ENCODE data around the gene FRAT1. TPM values are rescaled to one million over a fixed set of nuclear protein-coding genes. Genes with fewer than 3 reads are reported as not detected.

Gene FRAT1
- polyA plus RNA-seq, 1 of the 3 experiments (the other 2 are of a cell fraction) = 1.8 TPM

DNA sequence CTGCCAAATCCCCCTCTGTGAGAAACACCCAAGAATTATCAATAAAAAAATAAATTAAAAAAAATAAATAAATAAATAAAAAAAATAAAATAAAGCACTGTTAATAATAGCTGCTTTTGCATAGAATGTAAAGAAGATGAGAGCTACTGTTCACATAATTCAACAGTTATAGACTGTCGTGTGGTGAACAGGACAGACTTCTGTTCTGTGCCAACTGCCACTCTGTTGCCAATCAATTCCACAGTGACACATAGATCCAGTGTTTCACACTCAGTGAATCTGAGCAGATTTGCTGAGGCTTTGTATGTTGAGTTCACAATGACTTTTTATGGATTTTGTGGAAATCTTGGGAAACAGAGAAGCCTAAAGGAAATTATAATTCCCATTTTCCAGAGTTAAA, 41.5 kb upstream of the FRAT1 start:
- no peak overlapping the region for H2AFZ ChIP-seq (ENCODE audit: low read depth)
- 83% methylated on average over 1 of the region's 1 CpG for WGBS (ENCODE audit: low lambda C conversion rate)
- H3K9ac ChIP-seq = no peak overlapping the region; the same call in 1 of the 2 replicates

DNA sequence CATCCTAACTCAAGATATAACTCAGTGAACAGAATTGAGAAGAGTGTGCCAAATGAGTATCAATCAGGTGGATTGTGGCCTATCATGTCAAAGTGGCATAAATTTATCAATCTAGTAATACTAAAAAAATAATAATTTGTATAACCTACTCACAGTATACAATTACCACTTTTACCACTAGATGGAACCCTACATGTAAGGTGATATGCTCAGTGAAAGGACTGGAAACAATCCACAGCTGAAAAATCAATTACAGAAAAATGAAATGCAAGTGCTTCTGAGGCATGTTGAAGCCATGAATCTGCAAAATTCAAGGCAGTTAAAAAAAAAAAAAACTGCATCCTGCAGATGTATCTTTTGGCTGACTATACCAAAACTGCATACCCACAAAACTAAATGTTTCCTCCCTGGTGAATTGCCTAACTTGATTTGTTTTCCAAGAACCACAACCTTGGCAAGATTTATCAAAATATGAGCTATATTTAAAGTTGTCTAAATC, 40.5 kb upstream of the FRAT1 start:
- DNase-seq = peak; percentile 61
- Histone ChIP-seq H4K20me1 (ENCODE audit: insufficient read depth) (peaks cover 5% of the 10 kb centered on the region; the same call in 1 of the 2 replicates), H3K79me2 (ENCODE audit: insufficient read depth) (peaks cover 38% of the 10 kb centered on the region), H3K36me3 (replicated peaks in 1 of 2; ENCODE audit: control insufficient read depth in 1 of 2, insufficient read depth in 2 of 2, low read length in 1 of 2) (no peaks in the 10 kb centered on the region), H3K9me2 (no peaks in the 10 kb centered on the region), H3K4me2 (peak overlapping the region; percentile 65; the same call in 1 of the 2 replicates), H2AFZ (ENCODE audit: low read depth) (no peak overlapping the region), H3F3A (replicated peaks; ENCODE audit: insufficient read depth) (peaks cover 19% of the 10 kb centered on the region), H3K27ac (ENCODE audit: low read depth in 2 of 2, low read length in 1 of 2) (peak overlapping the region; percentile 78 to 84), H3K27me3 (ENCODE audit: insufficient read depth) (no peaks in the 10 kb centered on the region), H3K9ac (peak overlapping the region; percentile 17; the same call in 1 of the 2 replicates), H3K9me3 (no peaks in the 10 kb centered on the region), H3K4me3 (ENCODE audit: low read depth in 2 of 2, low read length in 1 of 2) (no peak overlapping the region; a peak in 1 of 4 replicates), H3K4me1 (ENCODE audit: control insufficient read depth in 1 of 2, insufficient read depth in 2 of 2, low read depth in 1 of 2, low read length in 1 of 2) (peaks cover 0 to 18% of the 10 kb centered on the region in 2 experiments)
- ChIA-PET POLR2A (interaction anchor here (0.6 to 1.9 kb wide), 3 partner anchors 14 to 122 kb away, joined by 3 to 6 read pairs (median 3); partner anchors contain the start of genes ARHGAP19 and FRAT2), CTCF (interaction anchor here (0.7 to 2.7 kb wide), 34 partner anchors 9 to 858 kb away, joined by 3 to 57 read pairs (median 6); partner anchors contain the start of genes ARHGAP19, FRAT1 and FRAT2)
- TF ChIP-seq RFX5 (IDR thresholded peaks at IDR 0.05; ENCODE audit: low read length) (no peak), TCF12 (IDR thresholded peaks at IDR 0.05) (peak; percentile 69), FOSL2 (IDR thresholded peaks at IDR 0.05; ENCODE audit: borderline replicate concordance, low read depth) (no peak), EP300 (IDR thresholded peaks at IDR 0.05; ENCODE audit: borderline replicate concordance in 1 of 2, low read depth in 1 of 2, low read length in 1 of 2) (no peak), MEF2A (IDR thresholded peaks at IDR 0.05; ENCODE audit: borderline replicate concordance, low read depth) (peak; percentile 75), GATA2 (CRISPR knock-in tag; IDR thresholded peaks at IDR 0.05) (no peak), CHD2 (IDR thresholded peaks at IDR 0.05; ENCODE audit: low read length, partially characterized antibody) (no peak), GABPA (IDR thresholded peaks at IDR 0.05; ENCODE audit: low read depth) (no peak), RCOR1 (IDR thresholded peaks at IDR 0.05; ENCODE audit: low read length) (no peak), SIN3A (IDR thresholded peaks at IDR 0.05; ENCODE audit: borderline replicate concordance, low read depth, low read length) (0 out of 2 replicates have a peak, but pooled peaks have one; percentile 22), EZH2phosphoT487 (IDR thresholded peaks at IDR 0.05; ENCODE audit: borderline replicate concordance, low read depth) (no peak), NRF1 (IDR thresholded peaks at IDR 0.05; ENCODE audit: low read depth, low read length) (no peak)
- TF ChIP-seq, protein P1, sequence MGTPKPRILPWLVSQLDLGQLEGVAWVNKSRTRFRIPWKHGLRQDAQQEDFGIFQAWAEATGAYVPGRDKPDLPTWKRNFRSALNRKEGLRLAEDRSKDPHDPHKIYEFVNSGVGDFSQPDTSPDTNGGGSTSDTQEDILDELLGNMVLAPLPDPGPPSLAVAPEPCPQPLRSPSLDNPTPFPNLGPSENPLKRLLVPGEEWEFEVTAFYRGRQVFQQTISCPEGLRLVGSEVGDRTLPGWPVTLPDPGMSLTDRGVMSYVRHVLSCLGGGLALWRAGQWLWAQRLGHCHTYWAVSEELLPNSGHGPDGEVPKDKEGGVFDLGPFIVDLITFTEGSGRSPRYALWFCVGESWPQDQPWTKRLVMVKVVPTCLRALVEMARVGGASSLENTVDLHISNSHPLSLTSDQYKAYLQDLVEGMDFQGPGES (IDR thresholded peaks at IDR 0.05; ENCODE audit: low read depth, low read length) = no peak
- TF ChIP-seq, protein P2, sequence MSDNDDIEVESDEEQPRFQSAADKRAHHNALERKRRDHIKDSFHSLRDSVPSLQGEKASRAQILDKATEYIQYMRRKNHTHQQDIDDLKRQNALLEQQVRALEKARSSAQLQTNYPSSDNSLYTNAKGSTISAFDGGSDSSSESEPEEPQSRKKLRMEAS (IDR thresholded peaks at IDR 0.05; ENCODE audit: low read depth) = no peak

More for the DNA sequence above, 41.5 kb upstream of the FRAT1 start:
- Histone ChIP-seq H3K4me3 (ENCODE audit: low read depth in 2 of 2, low read length in 1 of 2) (no peak overlapping the region), H3K4me2 (no peak overlapping the region), H3K4me1 (ENCODE audit: control insufficient read depth in 1 of 2, insufficient read depth in 2 of 2, low read depth in 1 of 2, low read length in 1 of 2) (peaks cover 0 to 18% of the 10 kb centered on the region in 2 experiments), H3K27ac (ENCODE audit: low read depth in 2 of 2, low read length in 1 of 2) (peak overlapping the region; percentile 67 to 84; a peak in 2 of 4 replicates), H3K36me3 (replicated peaks in 1 of 2; ENCODE audit: control insufficient read depth in 1 of 2, insufficient read depth in 2 of 2, low read length in 1 of 2) (no peaks in the 10 kb centered on the region), H3K27me3 (ENCODE audit: insufficient read depth) (no peaks in the 10 kb centered on the region), H4K20me1 (ENCODE audit: insufficient read depth) (peaks cover 5% of the 10 kb centered on the region; the same call in 1 of the 2 replicates), H3F3A (replicated peaks; ENCODE audit: insufficient read depth) (peaks cover 19% of the 10 kb centered on the region), H3K9me3 (no peaks in the 10 kb centered on the region), H3K9me2 (no peaks in the 10 kb centered on the region), H3K79me2 (ENCODE audit: insufficient read depth) (peaks cover 48% of the 10 kb centered on the region)
- ChIA-PET POLR2A (no interaction called here), CTCF (interaction anchor here (1.5 to 2.7 kb wide), 12 partner anchors 10 to 205 kb away, joined by 4 to 57 read pairs (median 13); partner anchors contain the start of genes ARHGAP19 and FRAT2)
- TF ChIP-seq MXI1 (IDR thresholded peaks at IDR 0.05; ENCODE audit: low read depth, low read length) (no peak), FOXJ3 (CRISPR knock-in tag; IDR thresholded peaks at IDR 0.05) (no peak), EP300 (IDR thresholded peaks at IDR 0.05; ENCODE audit: borderline replicate concordance in 1 of 2, low read depth in 1 of 2, low read length in 1 of 2) (no peak), TCF12 (IDR thresholded peaks at IDR 0.05) (no peak), YY1 (IDR thresholded peaks at IDR 0.05; ENCODE audit: low read depth) (no peak), MEF2A (IDR thresholded peaks at IDR 0.05; ENCODE audit: borderline replicate concordance, low read depth) (no peak), CHD2 (IDR thresholded peaks at IDR 0.05; ENCODE audit: low read length, partially characterized antibody) (no peak), EZH2phosphoT487 (IDR thresholded peaks at IDR 0.05; ENCODE audit: borderline replicate concordance, low read depth) (no peak)
- TF ChIP-seq, protein P3, sequence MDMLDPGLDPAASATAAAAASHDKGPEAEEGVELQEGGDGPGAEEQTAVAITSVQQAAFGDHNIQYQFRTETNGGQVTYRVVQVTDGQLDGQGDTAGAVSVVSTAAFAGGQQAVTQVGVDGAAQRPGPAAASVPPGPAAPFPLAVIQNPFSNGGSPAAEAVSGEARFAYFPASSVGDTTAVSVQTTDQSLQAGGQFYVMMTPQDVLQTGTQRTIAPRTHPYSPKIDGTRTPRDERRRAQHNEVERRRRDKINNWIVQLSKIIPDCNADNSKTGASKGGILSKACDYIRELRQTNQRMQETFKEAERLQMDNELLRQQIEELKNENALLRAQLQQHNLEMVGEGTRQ (IDR thresholded peaks at IDR 0.05; ENCODE audit: borderline replicate concordance, low read depth, low read length) = no peak
- TF ChIP-seq, protein P4, sequence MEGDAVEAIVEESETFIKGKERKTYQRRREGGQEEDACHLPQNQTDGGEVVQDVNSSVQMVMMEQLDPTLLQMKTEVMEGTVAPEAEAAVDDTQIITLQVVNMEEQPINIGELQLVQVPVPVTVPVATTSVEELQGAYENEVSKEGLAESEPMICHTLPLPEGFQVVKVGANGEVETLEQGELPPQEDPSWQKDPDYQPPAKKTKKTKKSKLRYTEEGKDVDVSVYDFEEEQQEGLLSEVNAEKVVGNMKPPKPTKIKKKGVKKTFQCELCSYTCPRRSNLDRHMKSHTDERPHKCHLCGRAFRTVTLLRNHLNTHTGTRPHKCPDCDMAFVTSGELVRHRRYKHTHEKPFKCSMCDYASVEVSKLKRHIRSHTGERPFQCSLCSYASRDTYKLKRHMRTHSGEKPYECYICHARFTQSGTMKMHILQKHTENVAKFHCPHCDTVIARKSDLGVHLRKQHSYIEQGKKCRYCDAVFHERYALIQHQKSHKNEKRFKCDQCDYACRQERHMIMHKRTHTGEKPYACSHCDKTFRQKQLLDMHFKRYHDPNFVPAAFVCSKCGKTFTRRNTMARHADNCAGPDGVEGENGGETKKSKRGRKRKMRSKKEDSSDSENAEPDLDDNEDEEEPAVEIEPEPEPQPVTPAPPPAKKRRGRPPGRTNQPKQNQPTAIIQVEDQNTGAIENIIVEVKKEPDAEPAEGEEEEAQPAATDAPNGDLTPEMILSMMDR (IDR thresholded peaks at IDR 0.05) = no peak
- TF ChIP-seq, protein P5, sequence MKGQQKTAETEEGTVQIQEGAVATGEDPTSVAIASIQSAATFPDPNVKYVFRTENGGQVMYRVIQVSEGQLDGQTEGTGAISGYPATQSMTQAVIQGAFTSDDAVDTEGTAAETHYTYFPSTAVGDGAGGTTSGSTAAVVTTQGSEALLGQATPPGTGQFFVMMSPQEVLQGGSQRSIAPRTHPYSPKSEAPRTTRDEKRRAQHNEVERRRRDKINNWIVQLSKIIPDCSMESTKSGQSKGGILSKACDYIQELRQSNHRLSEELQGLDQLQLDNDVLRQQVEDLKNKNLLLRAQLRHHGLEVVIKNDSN (IDR thresholded peaks at IDR 0.05; ENCODE audit: borderline replicate concordance, low read depth) = no peak
- no peak for DNase-seq

Measured in SK-N-SH (cell line).